Endothelial cell of umbilical vein (primary cell): ENCODE data around the gene TBC1D24. TPM values are rescaled to one million over a fixed set of nuclear protein-coding genes. Genes with fewer than 3 reads are reported as not detected.

Experiments
- BruUV-seq: library from RNA; stranded (reverse); fragments of 400-500 nt; replicated peaks from 2 replicates; lab custom pipeline; 2021; lab: Mats Ljungman, UMichigan
- CTCF ChIA-PET: fragments of 300-600, 350-600 bp; sonication (Branson Sonifier 250); formaldehyde crosslinking; loops from one replicate; lab custom pipeline; 2021; ENCODE audit warnings: antibody characterized with exemption, inconsistent platforms; lab: Charles Lee
- POLR2A ChIA-PET: fragments of 300-600, 350-600 bp; sonication (Branson Sonifier 250); formaldehyde crosslinking; loops from one replicate; lab custom pipeline; 2021; ENCODE audit warnings: antibody characterized with exemption, inconsistent platforms; lab: Charles Lee
- DNase-seq: peaks from one replicate; pipeline ENCODE4 v3.0.0-alpha.2; 2011; ENCODE audit warnings: low read depth, low spot score
- FAIRE-seq: peaks from 2 replicates; lab custom pipeline; 2011; peaks lifted over from hg19 to GRCh38; lab: Jason Lieb, UNC
- H2AFZ ChIP-seq: 2 replicates; pipeline ENCODE4 v1.6.0; 2012; ENCODE audit warnings: low read depth, low read length, control low read depth, inconsistent platforms
- H3K27ac ChIP-seq: 2 replicates; pipeline ENCODE4 v1.5.1; 2011; ENCODE audit warnings: low read depth, mild to moderate bottlenecking, control low read depth, low read length, moderate library complexity; ENCODE audit not compliant: insufficient read depth
- H3K27me3 ChIP-seq, 2 experiments: 2 replicates each; pipeline versions ENCODE4 v1.6.0 to v1.6.1; 2011; ENCODE audit warnings: low read length in 2 of 2, mixed read lengths in 1 of 2; ENCODE audit not compliant: control insufficient read depth in 2 of 2, insufficient read depth in 2 of 2
- H3K36me3 ChIP-seq, 2 experiments: 2 replicates in 1 of 2; 3 replicates in 1 of 2; pipeline ENCODE4 v1.5.1; 2011; ENCODE audit warnings: low read length in 2 of 2, mild to moderate bottlenecking in 1 of 2, moderate library complexity in 1 of 2; ENCODE audit not compliant: control insufficient read depth in 2 of 2, insufficient read depth in 2 of 2; ENCODE audit errors: extremely low read depth in 1 of 2
- H3K4me1 ChIP-seq: 3 replicates; pipeline ENCODE4 v1.5.1; 2011; ENCODE audit warnings: mild to moderate bottlenecking, low read length; ENCODE audit not compliant: control insufficient read depth, insufficient read depth; ENCODE audit errors: extremely low read depth
- H3K4me2 ChIP-seq: 2 replicates; pipeline ENCODE4 v1.6.1; 2011; ENCODE audit warnings: low read length, control low read depth, mixed read lengths; ENCODE audit not compliant: insufficient read depth
- H3K4me3 ChIP-seq, 3 experiments: fragments of 200-600 bp in 1 of 3; sonication (generic), shearing (Covaris generic) in 1 of 3; replicated peaks in 1 of 3; 2 replicates each; pipeline ENCODE4 v1.5.1; 2011 to 2016; ENCODE audit warnings: control low read depth in 3 of 3, low read length in 3 of 3, mild to moderate bottlenecking in 2 of 3, inconsistent platforms in 1 of 3, low read depth in 1 of 3, moderate library complexity in 1 of 3; ENCODE audit not compliant: insufficient read depth in 1 of 3
- H3K79me2 ChIP-seq: 2 replicates; pipeline ENCODE4 v1.6.0; 2012; ENCODE audit warnings: low read length, inconsistent platforms; ENCODE audit not compliant: control insufficient read depth, insufficient read depth
- H3K9ac ChIP-seq: replicated peaks from 2 replicates; pipeline ENCODE3; 2011; ENCODE audit warnings: low read length, control low read depth; ENCODE audit not compliant: insufficient read depth; ENCODE audit errors: extremely low read depth
- H3K9me1 ChIP-seq: replicated peaks from 3 replicates; pipeline ENCODE4 v1.6.0; 2011; ENCODE audit warnings: mild to moderate bottlenecking, low read length; ENCODE audit not compliant: control insufficient read depth, insufficient read depth; ENCODE audit errors: extremely low read depth
- H3K9me3 ChIP-seq: replicated peaks from 2 replicates; pipeline ENCODE4 v1.5.1; 2012; ENCODE audit warnings: low read length, inconsistent platforms; ENCODE audit not compliant: control insufficient read depth, insufficient read depth
- H4K20me1 ChIP-seq: replicated peaks from 2 replicates; pipeline ENCODE3; 2011; ENCODE audit warnings: mild to moderate bottlenecking, low read length; ENCODE audit not compliant: control insufficient read depth, insufficient read depth; ENCODE audit errors: extremely low read depth
- EZH2 ChIP-seq: IDR thresholded peaks from 2 replicates; pipeline ENCODE4 v1.6.1; 2012; ENCODE audit warnings: borderline replicate concordance, low read depth, mild to moderate bottlenecking, moderate library complexity, low read length, inconsistent platforms; ENCODE audit not compliant: severe bottlenecking
- FOS ChIP-seq: IDR thresholded peaks from 2 replicates; pipeline ENCODE4 v1.6.1; 2011; ENCODE audit warnings: mild to moderate bottlenecking, low read length, moderate library complexity, borderline replicate concordance; ENCODE audit not compliant: insufficient read depth
- GATA2 ChIP-seq: IDR thresholded peaks from 2 replicates; pipeline ENCODE4 v1.7.0; 2011; ENCODE audit warnings: low read depth, mild to moderate bottlenecking, moderate library complexity, mixed read lengths, low read length; ENCODE audit not compliant: insufficient read length, insufficient read depth
- JUN ChIP-seq: IDR thresholded peaks from 2 replicates; pipeline ENCODE4 v1.6.1; 2011; ENCODE audit warnings: borderline replicate concordance, low read depth; ENCODE audit not compliant: insufficient read length, insufficient read depth
- MYC ChIP-seq: IDR thresholded peaks from one replicate; pipeline ENCODE4 v1.6.1; 2011; ENCODE audit warnings: mild to moderate bottlenecking, low read depth, low read length
- POLR2A ChIP-seq: IDR thresholded peaks from 2 replicates; pipeline ENCODE4 v1.6.1; 2012; ENCODE audit warnings: low read depth, mild to moderate bottlenecking, control low read depth, low read length
- dilution Hi-C: fragments of 300-500 bp; cut with MboI; formaldehyde crosslinking; loops from one replicate; pipeline ENCODE4 v1.15.0; 2019; ENCODE audit warnings: low sequenced_read_pairs; ENCODE audit not compliant: extremely low pct_ligation_motif_present
- intact Hi-C: fragments of 100-400 bp; cut with micrococcal nuclease; formaldehyde crosslinking; loops from one replicate; pipeline ENCODE4 v1.10.0; 2022
- polyA plus RNA-seq, 4 experiments: library from polyadenylated mRNA; depleted of rRNA in 3 of 4; stranded (reverse) in 3 of 4; unstranded in 1 of 4; fragments of >200 nt; gene quantifications; 2 replicates each; pipeline versions ENCODE4 v1.2.1 to v1.2.3, GENCODE V29; 2011 to 2012; ENCODE audit warnings: missing spikeins in 1 of 4
- total RNA-seq: library from RNA; stranded (reverse); gene quantifications from 2 replicates; pipeline ENCODE4 v1.2.3, GENCODE V29; 2021
- TF ChIP-seq, protein P1 (sequence below), 2 donors: IDR thresholded peaks; 1 replicate in 1 of 2; 2 replicates in 1 of 2; pipeline ENCODE4 v1.5.1; 2011; ENCODE audit warnings: low read length in 2 of 2, mild to moderate bottlenecking in 2 of 2, moderate library complexity in 2 of 2, control low read depth in 1 of 2, inconsistent platforms in 1 of 2, low read depth in 1 of 2; ENCODE audit not compliant: insufficient read depth in 1 of 2; ENCODE audit errors: extremely low read depth in 1 of 2
- TF ChIP-seq, protein P2 (sequence below): IDR thresholded peaks from 2 replicates; pipeline ENCODE4 v1.6.1; 2011; ENCODE audit not compliant: insufficient read depth, insufficient read length

TBC1D24 gene
- total and polyA plus RNA-seq, 2 donors (not counting 3 experiments of a cell fraction or from before 2014, with no cell fraction given) = 8.1 to 22.8 TPM

DNA sequence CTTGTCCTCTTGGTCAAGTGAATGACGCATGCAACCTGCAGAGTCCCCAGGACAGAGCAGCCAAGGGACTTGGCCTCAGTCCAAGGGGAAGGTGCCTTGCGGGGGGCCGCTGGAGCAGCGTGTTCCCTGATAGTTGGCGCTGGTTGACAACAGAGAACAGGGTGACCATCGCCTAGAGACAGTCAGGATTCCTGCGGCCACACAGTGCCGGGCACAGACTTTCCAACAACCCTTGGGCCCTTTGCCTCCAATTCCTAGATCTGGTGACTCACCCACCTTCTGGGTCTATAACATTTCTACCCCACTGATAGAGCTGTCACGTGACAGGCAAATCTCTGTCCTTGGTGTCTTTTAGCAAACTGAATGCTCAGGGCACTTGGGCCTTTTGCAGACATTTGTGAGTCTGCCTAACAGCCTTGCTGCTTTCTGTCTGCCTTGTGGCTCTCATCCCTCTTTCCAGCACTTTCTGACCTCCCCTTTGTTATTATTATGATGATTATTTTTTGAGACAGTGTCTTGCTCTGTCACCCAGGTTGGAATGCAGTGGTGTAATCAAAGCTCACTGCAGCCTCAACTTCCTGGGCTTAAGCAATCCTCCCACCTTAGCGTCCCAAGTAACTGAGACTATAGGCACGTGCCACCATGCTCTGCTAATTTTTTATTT is 26.9 kb upstream of the TBC1D24 start:
- intact Hi-C loops (no loop called here), dilution Hi-C loops (no loop called here)
- Histone ChIP-seq H4K20me1 (no peaks in the 10 kb centered on the region), H3K79me2 (peaks cover 1% of the 10 kb centered on the region), H3K9ac (no peak overlapping the region), H3K4me2 (no peak overlapping the region), H2AFZ (no peak overlapping the region), H3K27me3 (no peaks in the 10 kb centered on the region), H3K9me3 (no peaks in the 10 kb centered on the region), H3K4me3 (no peak overlapping the region), H3K36me3 (peaks cover 30 to 37% of the 10 kb centered on the region in 2 experiments), H3K27ac (no peak overlapping the region), H3K9me1 (no peaks in the 10 kb centered on the region), H3K4me1 (no peaks in the 10 kb centered on the region)
- POLR2A ChIA-PET = no interaction called here
- DNase-seq = no peak
- BruUV-seq = no TSS peak
- CTCF ChIA-PET = no interaction called here
- FAIRE-seq = no peak
- TF ChIP-seq EZH2 (no peak), FOS (no peak), MYC (no peak), JUN (no peak), GATA2 (no peak), POLR2A (no peak)
- TF ChIP-seq, protein P1, sequence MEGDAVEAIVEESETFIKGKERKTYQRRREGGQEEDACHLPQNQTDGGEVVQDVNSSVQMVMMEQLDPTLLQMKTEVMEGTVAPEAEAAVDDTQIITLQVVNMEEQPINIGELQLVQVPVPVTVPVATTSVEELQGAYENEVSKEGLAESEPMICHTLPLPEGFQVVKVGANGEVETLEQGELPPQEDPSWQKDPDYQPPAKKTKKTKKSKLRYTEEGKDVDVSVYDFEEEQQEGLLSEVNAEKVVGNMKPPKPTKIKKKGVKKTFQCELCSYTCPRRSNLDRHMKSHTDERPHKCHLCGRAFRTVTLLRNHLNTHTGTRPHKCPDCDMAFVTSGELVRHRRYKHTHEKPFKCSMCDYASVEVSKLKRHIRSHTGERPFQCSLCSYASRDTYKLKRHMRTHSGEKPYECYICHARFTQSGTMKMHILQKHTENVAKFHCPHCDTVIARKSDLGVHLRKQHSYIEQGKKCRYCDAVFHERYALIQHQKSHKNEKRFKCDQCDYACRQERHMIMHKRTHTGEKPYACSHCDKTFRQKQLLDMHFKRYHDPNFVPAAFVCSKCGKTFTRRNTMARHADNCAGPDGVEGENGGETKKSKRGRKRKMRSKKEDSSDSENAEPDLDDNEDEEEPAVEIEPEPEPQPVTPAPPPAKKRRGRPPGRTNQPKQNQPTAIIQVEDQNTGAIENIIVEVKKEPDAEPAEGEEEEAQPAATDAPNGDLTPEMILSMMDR (IDR thresholded peaks at IDR 0.05; ENCODE audit: extremely low read depth in 1 of 2, insufficient read depth in 1 of 2, low read depth in 1 of 2, low read length in 2 of 2) = no peak
- TF ChIP-seq, protein P2, sequence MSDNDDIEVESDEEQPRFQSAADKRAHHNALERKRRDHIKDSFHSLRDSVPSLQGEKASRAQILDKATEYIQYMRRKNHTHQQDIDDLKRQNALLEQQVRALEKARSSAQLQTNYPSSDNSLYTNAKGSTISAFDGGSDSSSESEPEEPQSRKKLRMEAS = no peak
